ENCODE measurements around the gene SPATS2L. TPM values are rescaled to one million over a fixed set of nuclear protein-coding genes. Genes with fewer than 3 reads are reported as not detected.

SPATS2L gene
- total RNA-seq, 1 experiment from 2014 or later, result 174 TPM

GRCh38 chr2:200258081-200258480, 48.4 kb upstream of the SPATS2L start:
- no TSS peak for BruUV-seq (replicated peaks)
- Histone ChIP-seq H3K79me2 (ENCODE audit: low read length) (no peaks in the 10 kb centered on the region), H2AFZ (ENCODE audit: low read length) (no peak overlapping the region), H3K4me1 (ENCODE audit: insufficient read depth, low read length) (peaks cover 32% of the 10 kb centered on the region), H3K9ac (ENCODE audit: low read length) (peak overlapping the region; percentile 59; the same call in 1 of the 2 replicates), H3K27me3 (ENCODE audit: low read length) (no peaks in the 10 kb centered on the region), H3F3A (ENCODE audit: low read length, unreplicated experiment) (peaks cover 10% of the 10 kb centered on the region), H3K4me2 (ENCODE audit: low read length) (peak overlapping the region; percentile 83), H3K9me2 (replicated peaks; ENCODE audit: low read length) (no peaks in the 10 kb centered on the region), H3K9me3 (ENCODE audit: low read length) (no peaks in the 10 kb centered on the region), H3K36me3 (ENCODE audit: low read depth, low read length) (no peaks in the 10 kb centered on the region), H3K27ac (ENCODE audit: low read length) (peak overlapping the region; percentile 94), H3K4me3 (ENCODE audit: low read length) (no peak overlapping the region), H4K20me1 (ENCODE audit: low read length) (no peaks in the 10 kb centered on the region)
- DNase-seq, result peak; percentile 8
- ChIA-PET POLR2A (ENCODE audit: unreplicated experiment) (no interaction called here), CTCF (no interaction called here)
- intact Hi-C loops (cut with micrococcal nuclease), result loop anchor here (2.0 kb wide), 1 partner anchor 279 kb away; no protein-coding TSS in a partner anchor
- no peak for TF ChIP-seq EZH2 (IDR thresholded peaks at IDR 0.05; ENCODE audit: low read length, unreplicated experiment)
- no peak for TF ChIP-seq CTCF (conservative IDR thresholded peaks at IDR 0.05; ENCODE audit: low read depth, low read length)
- TF ChIP-seq EZH2phosphoT487 (IDR thresholded peaks at IDR 0.05; ENCODE audit: borderline replicate concordance, low read length), result no peak
- ATAC-seq, result no peak

- Histone ChIP-seq H3K9ac (ENCODE audit: low read length) (peak overlapping the region; percentile 59), H4K20me1 (ENCODE audit: low read length) (no peaks in the 10 kb centered on the region), H3K4me2 (ENCODE audit: low read length) (peak overlapping the region; percentile 83), H3F3A (ENCODE audit: low read length, unreplicated experiment) (peaks cover 10% of the 10 kb centered on the region), H3K27me3 (ENCODE audit: low read length) (no peaks in the 10 kb centered on the region), H3K9me3 (ENCODE audit: low read length) (no peaks in the 10 kb centered on the region), H2AFZ (ENCODE audit: low read length) (peak overlapping the region; percentile 49), H3K79me2 (ENCODE audit: low read length) (no peaks in the 10 kb centered on the region), H3K36me3 (ENCODE audit: low read depth, low read length) (no peaks in the 10 kb centered on the region), H3K4me3 (ENCODE audit: low read length) (peak overlapping the region; percentile 58), H3K4me1 (ENCODE audit: insufficient read depth, low read length) (peaks cover 30% of the 10 kb centered on the region), H3K9me2 (replicated peaks; ENCODE audit: low read length) (no peaks in the 10 kb centered on the region), H3K27ac (ENCODE audit: low read length) (peak overlapping the region; percentile 94)
- DNase-seq, result peak; percentile 36
- BruUV-seq (replicated peaks), result TSS peak; percentile 20
- CTCF ChIA-PET, result interaction anchor here (0.6 kb wide), 1 partner anchor 451 kb away, joined by 3 read pairs; no protein-coding TSS in a partner anchor
- intact Hi-C loops (cut with micrococcal nuclease), result loop anchor here (1.0 to 2.0 kb wide), 3 partner anchors 47 to 280 kb away; partner anchors contain the start of gene SPATS2L
- POLR2A ChIA-PET (ENCODE audit: unreplicated experiment), result interaction anchor here (0.6 to 1.0 kb wide), 2 partner anchors 47 to 194 kb away, joined by 3 to 4 read pairs; no protein-coding TSS in a partner anchor
- TF ChIP-seq CTCF (conservative IDR thresholded peaks at IDR 0.05; ENCODE audit: low read depth, low read length) (no peak), EZH2 (IDR thresholded peaks at IDR 0.05; ENCODE audit: low read length, unreplicated experiment) (no peak), EZH2phosphoT487 (IDR thresholded peaks at IDR 0.05; ENCODE audit: borderline replicate concordance, low read length) (no peak)
- peak; percentile 16 for ATAC-seq
Measured at GRCh38 chr2:200258881-200259576, 47.5 kb upstream of the SPATS2L start.
